OCI-LY7 (cell line): ENCODE data around the gene HAT1.

Source experiments
- CTCF ChIP-seq: fragments of 200-600 bp; sonication (generic); conservative IDR thresholded peaks from 2 replicates; pipeline ENCODE4 v1.5.1; 2014; ENCODE audit warnings: mild to moderate bottlenecking, antibody characterized with exemption, low read length, moderate library complexity, mixed read lengths
- EZH2phosphoT487 ChIP-seq: fragments of 200-600 bp; sonication (generic); IDR thresholded peaks from 2 replicates; pipeline ENCODE4 v1.6.1; 2018; ENCODE audit warnings: low read depth, borderline replicate concordance, mild to moderate bottlenecking, mixed run types, antibody characterized with exemption, low read length, moderate library complexity, mixed read lengths

DNA sequence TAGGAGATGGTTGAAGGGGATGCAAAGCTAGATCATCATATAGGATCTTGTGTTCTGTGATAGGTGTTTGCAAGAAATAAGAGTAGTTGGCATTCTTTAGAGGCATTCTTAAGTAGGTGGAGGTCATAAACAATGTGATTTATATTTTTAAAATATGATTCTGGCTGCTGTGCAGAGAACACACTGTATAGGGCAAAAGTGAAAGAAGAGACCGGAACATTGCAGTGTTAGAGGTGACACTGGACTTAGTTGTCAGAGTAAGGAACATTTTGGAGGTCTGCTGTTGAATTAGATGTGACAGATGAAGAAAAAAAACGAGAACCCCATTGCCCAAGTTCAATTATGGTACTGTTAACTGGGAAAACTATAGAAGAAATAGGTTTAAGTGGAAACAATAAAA, 37.7 kb downstream of the HAT1 start:
- TF ChIP-seq CTCF (no peak), EZH2phosphoT487 (no peak)
